ENCODE data around the gene BTF3. TPM values are rescaled to one million over a fixed set of nuclear protein-coding genes. Genes with fewer than 3 reads are reported as not detected.

Gene BTF3
- total and polyA plus RNA-seq, 9 of the 15 experiments (the other 6 are each of a cell fraction or from before 2014, with no cell fraction given): 534 to 1,637 (median 848) TPM

DNA sequence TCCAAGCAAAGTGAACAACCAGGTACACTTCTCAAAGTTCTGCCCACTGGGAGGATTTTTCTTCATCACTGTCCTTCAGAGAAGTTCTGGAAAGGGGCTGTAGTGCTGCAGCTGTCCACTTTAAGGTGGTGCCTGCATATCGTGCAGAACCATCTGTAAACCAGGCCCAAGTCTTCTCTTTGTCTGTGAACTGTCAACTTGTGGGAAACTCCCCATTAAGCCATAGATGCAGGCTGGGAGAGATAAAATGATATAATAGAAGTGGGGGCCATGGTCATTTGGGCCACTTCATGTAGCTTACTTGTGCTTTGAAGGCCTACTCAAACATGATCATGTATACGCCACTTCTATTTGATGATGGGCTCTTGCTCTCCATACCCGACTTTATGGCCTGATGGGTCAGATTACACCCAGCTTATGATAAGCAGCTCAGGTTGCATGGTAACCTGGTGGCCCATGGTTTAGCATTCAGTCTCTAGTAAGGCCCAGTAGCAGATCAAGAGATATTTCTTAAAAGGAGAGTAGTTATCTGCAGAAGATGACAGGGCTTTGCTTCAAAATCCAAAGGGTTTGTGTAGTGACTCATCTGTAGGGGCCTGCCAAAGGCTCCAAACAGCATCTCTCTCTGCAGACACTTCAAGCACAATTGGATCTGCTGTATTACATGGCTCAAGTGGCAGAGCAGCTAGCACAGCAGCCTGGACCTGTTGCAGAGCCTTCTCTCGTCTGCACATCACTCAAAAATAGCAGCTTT, 15.7 kb upstream of the BTF3 start:
- ChIA-PET POLR2A (interaction anchor here (0.5 to 1.6 kb wide), 7 partner anchors 11 to 1541 kb away, joined by 3 to 6 read pairs (median 3); no protein-coding TSS in a partner anchor), CTCF (ENCODE audit: low intra/inter-chr PET ratio) (no interaction called here)
- FAIRE-seq: peak; percentile 76
- Histone ChIP-seq H3K9me3 (replicated peaks; ENCODE audit: control insufficient read depth, insufficient read depth, low read depth, low read length) (no peaks in the 10 kb centered on the region), H3K9me1 (ENCODE audit: control insufficient read depth, insufficient read depth, low read length) (no peaks in the 10 kb centered on the region), H4K20me1 (replicated peaks; ENCODE audit: control insufficient read depth, insufficient read depth, low read length) (no peaks in the 10 kb centered on the region), H3K27ac (ENCODE audit: extremely low read depth, low read depth, low read length) (no peak overlapping the region), H3K27me3 (ENCODE audit: control insufficient read depth in 2 of 2, insufficient read depth in 2 of 2, low read length in 2 of 2) (no peaks in the 10 kb centered on the region), H3K4me2 (ENCODE audit: insufficient read depth, low read length) (peak overlapping the region; percentile 42; the same call in 1 of the 2 replicates), H2AFZ (ENCODE audit: low read depth, low read length) (no peak overlapping the region), H3K36me3 (ENCODE audit: control insufficient read depth, insufficient read depth, low read length) (no peaks in the 10 kb centered on the region), H3K79me2 (ENCODE audit: control insufficient read depth, insufficient read depth, low read length) (no peaks in the 10 kb centered on the region), H3K4me1 (replicated peaks in 1 of 2; ENCODE audit: control insufficient read depth in 2 of 2, insufficient read depth in 2 of 2, low read length in 2 of 2) (peaks cover 7 to 18% of the 10 kb centered on the region in 2 experiments), H3K4me3 (no peak overlapping the region), H3K9ac (ENCODE audit: insufficient read depth in 1 of 2, low read depth in 2 of 2, low read length in 2 of 2) (no peak overlapping the region)
- BruUV-seq (replicated peaks): no TSS peak
- intact Hi-C loops (cut with micrococcal nuclease): no loop called here
- ATAC-seq: peak; percentile 61
- 2% methylated on average over 4 of the region's 4 CpGs for WGBS (ENCODE audit: insufficient coverage, low coverage, missing lambda C conversion rate)
- in situ Hi-C loops (cut with MboI): no loop called here
- peak in 2 of 4 experiments; percentile 19 to 54 for DNase-seq (ENCODE audit: extremely low read depth in 1 of 4, low spot score in 3 of 4)
- TF ChIP-seq KDM5B (IDR thresholded peaks at IDR 0.05; ENCODE audit: insufficient replicate concordance, low read depth, low read length) (no peak), PBX2 (CRISPR knock-in tag; IDR thresholded peaks at IDR 0.05; ENCODE audit: low read depth) (no peak), PBX2 (tag; conservative IDR thresholded peaks at IDR 0.05; ENCODE audit: low read depth) (no peak), ILF3 (IDR thresholded peaks at IDR 0.05; ENCODE audit: borderline replicate concordance) (no peak), GATA2 (CRISPR knock-in tag; IDR thresholded peaks at IDR 0.05) (peak; percentile 39; the same call in 1 of the 2 replicates), POLR3A (IDR thresholded peaks at IDR 0.05; ENCODE audit: borderline replicate concordance, extremely low read depth, insufficient read depth, insufficient read length) (no peak), ZNF121 (CRISPR knock-in tag; conservative IDR thresholded peaks at IDR 0.05) (no peak), HLTF (IDR thresholded peaks at IDR 0.05) (no peak), FOSL1 (tag; conservative IDR thresholded peaks at IDR 0.05) (peak; percentile 92), HNRNPUL1 (IDR thresholded peaks at IDR 0.05; ENCODE audit: low read length) (no peak), KAT7 (CRISPR knock-in tag; IDR thresholded peaks at IDR 0.05; ENCODE audit: borderline replicate concordance) (no peak), ZSCAN29 (IDR thresholded peaks at IDR 0.05) (no peak), SLC30A9 (CRISPR knock-in tag; IDR thresholded peaks at IDR 0.05) (no peak), POLR2G (IDR thresholded peaks at IDR 0.05; ENCODE audit: low read depth, low read length) (no peak), RNF219 (CRISPR knock-in tag; IDR thresholded peaks at IDR 0.05) (no peak), ATF4 (CRISPR knock-in tag; IDR thresholded peaks at IDR 0.05) (no peak)
